NCI-H2081 (cell line): ENCODE measurements around the gene KCNMB1.
A peak's percentile ranks its signal among the peaks of the same experiment; 100 is the strongest.

ENCODE experiments used
- DNase-seq, 2 experiments: peaks; one replicate each; lab custom pipeline; 2025; lab: John Stamatoyannopoulos, UW

Gene KCNMB1

GRCh38 chr5:170388818-170389549 is at the start of gene KCNMB1:
Gene KCNMB1 (minus strand): TSS chr5:170389367. CDS start chr5:170385447, 3,920 bp downstream.
- no peak for DNase-seq

GRCh38 chr5:170438581-170438980 is 49.4 kb upstream of the KCNMB1 start:
- no peak for DNase-seq

GRCh38 chr5:170437621-170438375 is 48.6 kb upstream of the KCNMB1 start:
- DNase-seq = no peak

GRCh38 chr5:170436335-170436734 is 47.2 kb upstream of the KCNMB1 start:
- no peak for DNase-seq

GRCh38 chr5:170434966-170435605 is 45.9 kb upstream of the KCNMB1 start:
- DNase-seq = peak in 1 of 2 experiments; percentile 26

GRCh38 chr5:170432669-170433068 is 43.5 kb upstream of the KCNMB1 start:
- DNase-seq = no peak

- DNase-seq = no peak
Measured at GRCh38 chr5:170431571-170431970, 42.4 kb upstream of the KCNMB1 start.

- DNase-seq = no peak
Measured at GRCh38 chr5:170430866-170431437, 41.8 kb upstream of the KCNMB1 start.

GRCh38 chr5:170430256-170430655 is 41.1 kb upstream of the KCNMB1 start:
- no peak for DNase-seq

- no peak for DNase-seq
Measured at GRCh38 chr5:170429014-170429413, 39.8 kb upstream of the KCNMB1 start.

- DNase-seq = no peak
Measured at GRCh38 chr5:170427672-170428236, 38.6 kb upstream of the KCNMB1 start.

GRCh38 chr5:170426786-170427185 is 37.6 kb upstream of the KCNMB1 start:
- no peak for DNase-seq

- DNase-seq = no peak
Measured at GRCh38 chr5:170426149-170426767, 37.1 kb upstream of the KCNMB1 start.

GRCh38 chr5:170425731-170426130 is 36.6 kb upstream of the KCNMB1 start:
- no peak for DNase-seq

GRCh38 chr5:170424629-170425028 is 35.5 kb upstream of the KCNMB1 start:
- DNase-seq = no peak

- DNase-seq = no peak
Measured at GRCh38 chr5:170423692-170424091, 34.5 kb upstream of the KCNMB1 start.

- no peak for DNase-seq
Measured at GRCh38 chr5:170421826-170422225, 32.7 kb upstream of the KCNMB1 start.

GRCh38 chr5:170420806-170421412 is 31.7 kb upstream of the KCNMB1 start:
- peak; percentile 3 to 32 for DNase-seq

- DNase-seq = no peak
Measured at GRCh38 chr5:170419643-170420042, 30.5 kb upstream of the KCNMB1 start.

GRCh38 chr5:170418736-170419135 is 29.6 kb upstream of the KCNMB1 start:
- DNase-seq = no peak

- DNase-seq = no peak
Measured at GRCh38 chr5:170416526-170416925, 27.4 kb upstream of the KCNMB1 start.
